ENCODE data around the gene NUP93.

NUP93 gene

DNA sequence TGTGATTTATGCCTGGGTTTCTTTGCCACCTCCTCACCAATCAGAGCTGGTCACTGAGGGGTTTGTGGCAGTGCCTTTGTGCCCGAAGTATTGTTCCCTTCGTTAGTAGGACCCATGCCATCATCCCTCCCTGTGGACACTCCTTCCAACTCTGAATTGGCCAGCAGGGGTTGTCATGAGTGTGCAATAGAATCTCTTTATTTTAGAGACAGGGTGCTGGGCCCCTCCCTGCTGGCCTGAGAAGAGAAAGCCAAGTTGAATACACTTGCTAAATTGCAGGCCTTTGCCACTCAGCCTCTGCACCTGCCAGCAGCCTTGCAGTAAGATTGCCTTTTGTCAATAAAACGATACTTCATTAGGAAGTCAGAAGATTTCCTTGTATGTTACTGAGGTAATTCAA is 94.4 kb downstream of the NUP93 start:
- DNase-seq = peak in 1 of 2 experiments; percentile 14

DNA sequence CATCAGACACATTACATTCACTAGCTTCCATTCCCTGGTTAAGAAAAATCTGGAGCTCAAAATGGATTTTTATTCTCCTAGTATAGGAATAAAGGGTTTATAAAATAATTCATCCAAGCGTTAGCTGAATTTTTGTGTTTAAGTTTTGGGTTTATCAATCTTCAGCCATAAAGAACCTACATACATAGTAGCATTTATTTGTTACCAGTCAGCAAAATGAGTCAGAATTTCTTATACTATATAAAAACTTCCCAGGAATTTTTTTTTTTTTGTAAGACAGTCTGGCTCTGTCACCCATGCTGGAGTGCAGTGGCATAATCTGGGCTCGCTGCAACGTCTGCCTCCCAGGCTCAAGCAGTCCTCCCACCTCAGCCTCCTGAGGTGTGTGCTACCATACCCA is 94.9 kb downstream of the NUP93 start:
- no peak for DNase-seq

DNA sequence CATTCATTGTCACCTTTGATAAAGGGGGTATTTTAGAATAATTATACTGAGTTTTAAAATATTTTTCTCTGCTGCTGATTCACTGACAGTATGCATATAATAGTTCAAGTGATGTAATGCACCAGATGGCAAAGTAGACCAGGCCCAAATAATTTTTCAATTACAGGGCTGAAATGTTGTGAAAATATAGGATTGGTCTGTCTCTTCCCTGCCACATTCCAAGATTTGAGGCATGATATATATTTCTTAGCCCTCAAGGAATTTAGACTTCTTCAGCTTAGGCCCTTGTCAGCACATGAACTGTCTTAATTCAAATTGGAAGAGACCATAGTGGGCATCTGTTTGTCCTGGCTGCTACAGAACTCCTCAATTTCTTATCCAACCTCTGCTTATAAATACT is 95.9 kb downstream of the NUP93 start:
- no peak for DNase-seq

DNA sequence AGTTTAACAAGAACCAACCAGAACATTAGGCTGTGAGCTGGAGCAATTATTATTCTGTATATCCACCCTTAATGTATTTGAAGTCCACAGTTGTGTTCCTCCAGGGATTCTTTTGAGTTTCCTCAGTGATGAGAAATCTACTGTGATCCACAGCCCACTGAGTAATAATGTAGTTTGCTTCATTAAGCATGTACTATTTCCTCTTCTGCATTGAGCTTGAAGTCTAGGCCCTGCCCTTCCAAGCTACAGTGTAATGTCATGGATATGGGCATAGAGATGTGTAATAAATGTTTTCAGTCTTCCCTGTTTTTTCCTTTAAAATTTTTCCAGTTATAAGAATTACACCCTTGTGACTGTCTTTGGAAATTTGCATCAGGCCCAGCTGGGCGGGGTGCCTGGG is 98.7 kb downstream of the NUP93 start:
- DNase-seq = no peak

DNA sequence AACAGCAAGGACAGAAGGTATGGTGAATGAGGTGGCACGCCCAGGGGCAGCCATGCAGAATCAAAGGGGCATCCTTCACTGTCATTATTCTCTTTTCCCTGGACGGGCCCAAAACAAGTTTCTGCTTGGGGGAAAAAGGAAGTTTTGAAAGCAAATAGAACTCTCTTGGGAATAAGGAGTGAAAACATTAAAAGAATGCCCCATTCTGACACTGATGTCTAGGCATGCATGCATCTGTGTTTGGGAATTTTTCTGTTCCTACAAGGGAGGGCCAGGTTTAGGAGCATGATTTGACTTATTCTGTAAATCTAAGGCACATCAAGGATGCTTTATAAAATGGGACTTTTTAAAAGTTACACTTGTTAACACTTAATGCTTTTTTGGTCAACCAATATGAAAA is 100.7 kb downstream of the NUP93 start:
- no peak for DNase-seq

DNA sequence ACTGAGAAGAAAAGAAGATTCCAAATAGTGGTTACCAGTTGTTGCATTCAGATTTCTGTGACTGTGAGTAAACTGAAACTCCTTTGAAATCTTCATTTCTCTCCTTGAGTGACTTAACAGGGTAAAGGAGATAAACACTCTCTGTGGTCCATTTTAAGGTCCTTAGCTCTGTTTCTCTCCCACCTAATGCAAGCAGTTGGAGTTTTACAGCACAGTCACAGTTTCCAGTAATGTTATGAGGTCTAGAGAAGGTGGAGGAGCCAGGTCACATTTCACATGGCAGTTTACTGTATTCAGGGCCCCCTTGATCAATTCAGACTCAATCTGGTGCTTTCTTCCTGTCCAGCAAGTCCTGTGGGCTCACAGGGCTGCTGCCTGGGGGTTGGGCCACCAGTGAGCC is 102.8 kb downstream of the NUP93 start:
- DNase-seq = no peak

DNA sequence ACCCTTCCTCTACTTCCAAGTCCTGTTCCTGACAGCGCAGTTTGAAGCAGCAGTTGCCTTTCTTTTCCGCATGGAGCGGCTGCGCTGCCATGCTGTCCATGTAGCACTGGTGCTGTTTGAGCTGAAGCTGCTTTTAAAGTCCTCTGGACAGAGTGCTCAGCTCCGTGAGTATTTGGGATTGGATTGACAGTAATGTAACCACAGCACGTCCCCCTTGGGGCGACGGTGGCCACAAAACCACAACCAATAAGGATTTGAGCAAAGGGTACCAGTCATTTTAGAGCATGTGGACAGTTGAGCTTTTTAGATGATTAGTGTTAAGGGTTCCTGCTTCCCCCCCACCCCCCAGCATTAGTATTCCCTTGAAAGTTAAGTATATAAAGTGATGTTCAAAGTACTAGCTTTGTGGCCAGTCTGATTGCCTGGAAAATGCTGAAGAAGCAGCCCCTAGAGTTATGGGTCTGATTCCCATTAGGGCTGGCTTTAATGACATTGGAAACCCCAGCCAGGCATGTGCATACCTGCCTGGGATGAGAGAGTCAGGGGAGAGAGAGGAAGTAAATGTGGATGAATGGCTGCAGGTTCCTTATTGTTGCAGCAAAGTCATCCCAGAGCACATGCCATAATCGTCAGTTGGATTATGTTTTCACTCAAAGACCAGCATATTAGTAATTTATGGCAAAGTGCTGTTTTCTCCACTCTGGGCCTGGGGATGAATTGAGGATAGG is 103.5 kb downstream of the NUP93 start:
- no peak for DNase-seq

DNA sequence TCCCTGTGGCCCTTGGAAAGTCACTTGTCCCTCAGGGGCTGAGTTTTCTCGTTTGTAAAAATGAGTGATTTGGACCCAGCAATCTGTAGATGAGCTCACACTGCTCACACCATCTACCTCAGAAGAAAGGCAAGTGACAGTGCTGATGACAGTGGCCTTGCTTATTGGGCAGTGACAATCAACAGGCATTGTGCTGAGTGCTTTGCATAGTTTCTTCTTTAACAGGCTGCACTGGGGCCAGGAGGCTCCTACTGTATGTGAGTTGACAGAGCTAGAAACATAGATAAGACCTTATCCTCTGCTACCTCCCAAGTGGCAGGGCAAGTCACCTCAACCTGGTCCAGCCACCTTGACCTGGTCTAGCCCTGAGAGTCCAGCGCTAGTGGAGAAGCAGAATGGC is 105.4 kb downstream of the NUP93 start:
- DNase-seq = no peak

DNA sequence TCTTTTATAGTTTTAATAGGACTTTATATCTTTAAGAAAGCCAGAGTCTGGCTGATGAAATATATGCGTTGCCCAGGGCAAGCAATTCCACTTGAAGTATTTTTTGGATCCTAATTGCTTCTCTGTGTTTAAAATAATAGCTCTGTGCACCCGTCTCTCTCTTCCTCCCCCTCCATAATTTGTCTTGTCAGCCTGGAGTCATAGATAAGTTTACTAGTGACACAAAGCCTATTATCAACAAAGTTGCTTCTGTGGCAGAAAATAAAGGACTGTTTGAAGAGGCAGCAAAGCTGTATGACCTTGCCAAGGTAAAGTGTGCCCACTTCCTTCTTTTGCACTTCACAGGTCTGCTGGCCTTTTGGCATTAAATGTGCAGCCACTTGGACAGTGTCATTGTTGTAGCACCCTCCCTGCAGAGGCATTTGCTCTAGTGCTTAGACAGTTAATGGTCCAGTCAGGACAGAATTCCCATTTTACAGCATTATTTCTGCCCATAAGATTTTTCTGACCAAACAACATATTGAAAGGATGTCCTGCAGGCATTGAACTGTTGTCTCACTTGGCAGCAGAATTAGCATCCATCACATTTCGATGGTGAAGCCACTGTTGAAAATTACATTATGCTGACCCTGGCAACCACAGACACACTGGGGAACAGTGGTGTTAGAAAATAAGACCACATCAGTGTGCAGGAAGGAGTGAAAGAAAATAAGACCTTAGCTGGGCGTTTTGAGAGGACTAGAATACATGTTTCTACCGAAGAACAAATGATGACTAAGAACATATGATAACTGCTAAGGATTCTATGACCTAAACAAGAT is 106.7 kb downstream of the NUP93 start:
- no peak for DNase-seq

DNA sequence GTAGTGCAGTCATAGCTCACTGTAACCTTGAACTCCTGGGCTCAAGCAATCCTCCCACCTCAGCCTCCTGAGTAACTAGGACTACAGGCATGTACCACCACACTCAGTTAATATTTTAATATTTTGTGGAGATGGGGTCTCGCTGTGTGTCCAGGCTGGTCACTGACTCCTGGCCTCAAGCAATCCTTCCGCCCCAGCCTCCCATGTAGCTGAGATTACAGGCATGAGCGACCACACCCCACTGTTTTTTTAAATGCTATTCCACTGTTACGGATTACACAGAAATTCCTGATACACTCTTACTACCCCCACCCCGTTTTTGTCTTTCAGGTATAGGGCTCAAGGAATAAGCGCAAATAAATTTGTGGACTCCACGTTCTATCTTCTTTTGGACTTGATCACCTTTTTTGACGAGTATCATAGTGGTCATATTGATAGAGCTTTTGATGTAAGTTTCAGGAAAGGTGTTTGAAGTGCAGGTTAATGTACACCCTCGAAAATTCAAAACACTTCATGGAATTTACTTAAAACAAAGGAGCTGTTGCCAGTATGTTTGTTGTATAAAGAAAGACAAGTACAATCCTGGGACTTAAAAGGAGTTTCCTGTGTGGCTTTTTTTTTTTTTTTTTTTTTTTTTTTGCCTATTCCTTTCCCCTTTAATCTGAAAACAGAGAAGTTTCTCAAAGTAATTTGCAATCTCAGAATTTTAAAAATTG is 108.9 kb downstream of the NUP93 start:
- DNase-seq = no peak

DNA sequence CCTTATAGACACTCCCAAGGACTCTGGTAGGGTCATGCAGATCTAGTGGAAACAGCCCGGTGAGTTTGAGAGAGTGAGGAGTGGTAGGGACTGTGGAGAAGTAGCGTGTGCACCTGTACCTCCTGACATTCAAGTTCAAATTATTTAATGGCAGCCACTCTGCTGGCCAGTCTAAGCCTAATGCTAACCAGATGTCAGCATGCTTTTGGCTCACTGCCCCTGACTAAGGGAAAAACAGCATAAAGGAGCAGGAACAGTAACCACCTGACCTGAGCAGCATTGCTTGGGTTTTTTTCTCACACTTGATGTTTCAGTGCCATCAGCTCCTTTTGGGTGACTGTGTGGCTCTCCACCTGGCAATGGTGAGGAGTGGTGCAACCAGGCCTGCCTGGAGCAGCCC is 111.3 kb downstream of the NUP93 start:
- DNase-seq = no peak

DNA sequence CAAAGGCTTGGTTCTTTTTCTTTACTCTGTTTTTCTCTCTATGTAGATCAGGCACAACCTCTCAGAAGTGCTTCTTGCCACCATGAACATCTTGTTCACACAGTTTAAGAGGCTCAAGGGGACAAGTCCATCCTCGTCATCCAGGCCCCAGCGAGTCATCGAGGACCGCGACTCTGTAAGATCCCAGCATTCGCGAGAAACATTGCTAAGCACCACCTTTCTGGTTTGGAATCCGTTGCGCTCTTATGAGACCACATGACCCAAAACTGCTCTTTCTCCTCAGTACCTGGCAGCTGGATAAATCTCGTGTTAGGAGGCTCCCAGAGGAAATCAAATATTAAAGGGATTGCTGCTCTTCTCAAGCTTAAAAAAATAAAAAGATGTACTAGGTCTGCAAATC is 111.7 kb downstream of the NUP93 start:
- no peak for DNase-seq

DNA sequence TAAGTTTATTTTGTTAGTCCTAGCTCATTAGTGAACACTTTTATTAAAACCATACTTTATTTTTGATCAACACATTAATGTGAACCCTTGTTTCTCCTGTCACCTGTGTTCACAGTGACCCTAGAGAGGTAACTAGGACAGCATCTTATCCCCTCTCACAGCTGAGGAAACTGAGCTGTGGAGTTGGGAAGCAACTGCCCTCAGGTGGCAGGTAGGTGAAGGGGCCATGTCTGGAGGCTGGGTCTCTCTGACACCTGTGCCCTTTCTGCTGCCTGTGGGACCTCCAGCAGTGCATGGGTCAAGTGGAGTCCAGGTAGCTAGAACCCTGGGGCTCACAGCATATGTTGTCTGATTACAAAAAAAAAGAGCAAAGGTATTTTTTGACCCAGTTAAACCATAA is 112.2 kb downstream of the NUP93 start:
- DNase-seq = no peak

DNA sequence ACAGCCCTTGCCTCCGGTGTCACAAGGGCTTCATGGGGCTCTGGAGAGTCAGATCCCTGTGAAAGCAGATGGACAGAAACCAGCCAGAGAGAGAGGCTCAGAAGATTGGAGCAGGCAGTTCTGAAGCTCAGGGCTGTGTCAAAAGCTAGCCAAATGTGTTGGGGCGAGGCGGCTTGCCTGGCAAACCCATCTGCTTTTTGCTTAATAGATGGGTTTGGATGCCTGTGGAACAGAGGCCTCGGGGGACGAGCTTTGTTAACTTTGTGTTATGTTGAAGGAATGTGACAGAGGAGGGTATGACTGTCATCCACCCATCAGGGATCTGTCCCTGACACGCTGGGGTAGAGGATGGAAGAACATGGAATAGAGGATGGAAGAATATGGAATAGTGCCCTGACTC is 114.1 kb downstream of the NUP93 start:
- DNase-seq = no peak

DNA sequence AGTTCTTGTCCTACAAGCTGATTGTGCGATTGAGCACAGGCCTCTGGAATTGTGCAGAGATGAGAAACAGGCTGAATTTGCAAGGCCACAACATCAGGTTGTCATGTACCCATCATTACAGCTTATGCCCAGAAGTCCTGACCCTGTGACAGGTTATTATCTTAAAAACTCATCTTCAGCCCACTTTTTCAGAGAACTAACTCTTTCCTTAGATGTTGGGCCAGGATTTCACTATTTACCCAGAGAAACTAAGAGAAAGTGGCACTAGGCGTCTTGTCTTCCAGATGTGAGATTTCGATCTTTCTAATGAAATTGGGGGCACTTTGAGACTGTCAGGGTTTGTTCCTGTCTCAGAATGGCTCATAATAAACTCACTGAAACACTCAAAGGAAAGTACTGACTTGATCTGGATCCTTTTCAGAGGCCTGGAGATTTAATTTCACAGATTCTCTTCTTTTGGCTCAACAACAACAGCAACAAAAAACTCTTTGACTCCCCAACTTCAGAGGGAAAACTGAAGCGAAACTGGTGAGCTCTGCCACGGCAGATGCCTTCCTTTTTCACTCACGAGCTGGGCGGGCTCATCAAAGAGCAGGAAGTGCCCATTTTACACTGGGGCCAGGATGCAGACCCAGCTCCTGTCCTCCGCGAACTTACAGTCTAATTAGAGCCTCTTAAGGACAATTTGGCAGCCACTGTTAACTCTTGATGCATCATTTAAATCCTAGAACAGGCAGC is 117.4 kb downstream of the NUP93 start:
- DNase-seq = no peak

DNA sequence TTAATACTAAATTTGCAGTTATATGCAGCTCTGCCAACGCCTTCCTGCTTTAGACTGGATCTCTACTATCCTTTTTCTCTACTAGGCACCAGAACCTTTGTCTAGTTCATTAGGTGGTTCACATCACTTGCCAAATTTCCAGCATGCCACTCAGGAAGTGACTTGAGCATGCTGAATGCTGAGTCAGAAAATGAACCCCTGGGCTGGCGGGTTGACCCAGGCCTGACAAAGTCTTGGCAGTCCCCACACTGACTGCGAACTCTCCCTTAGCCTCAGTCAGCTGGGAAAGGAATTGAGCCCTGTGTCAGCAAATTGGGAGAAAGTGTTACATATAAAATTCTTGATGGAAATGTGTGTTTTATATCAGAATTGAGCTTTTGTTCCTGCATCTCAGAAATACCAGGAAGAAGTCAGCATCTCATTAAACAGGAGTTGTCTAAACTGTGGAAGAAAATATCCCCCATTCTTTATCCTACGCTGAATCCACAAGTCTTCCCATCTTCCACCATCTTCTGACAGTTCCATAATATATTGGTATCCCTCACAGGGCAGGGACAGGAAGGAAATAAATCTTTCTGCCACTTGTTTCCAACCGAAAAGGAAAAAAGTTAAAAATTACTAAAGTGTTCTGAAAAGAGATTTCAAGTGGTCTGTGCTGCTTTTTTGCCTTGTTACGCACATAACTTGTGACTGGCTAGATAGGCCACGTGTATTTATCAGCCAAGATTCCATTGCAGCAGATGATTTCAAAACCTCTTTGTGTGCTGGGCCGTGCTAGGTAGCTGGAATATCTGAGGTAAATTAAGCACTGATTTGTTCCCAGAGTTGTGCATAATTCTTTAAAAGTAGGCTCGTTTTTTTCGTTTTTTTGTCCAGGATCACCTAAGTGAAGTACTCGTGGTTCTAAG is 118.4 kb downstream of the NUP93 start:
- no peak for DNase-seq

DNA sequence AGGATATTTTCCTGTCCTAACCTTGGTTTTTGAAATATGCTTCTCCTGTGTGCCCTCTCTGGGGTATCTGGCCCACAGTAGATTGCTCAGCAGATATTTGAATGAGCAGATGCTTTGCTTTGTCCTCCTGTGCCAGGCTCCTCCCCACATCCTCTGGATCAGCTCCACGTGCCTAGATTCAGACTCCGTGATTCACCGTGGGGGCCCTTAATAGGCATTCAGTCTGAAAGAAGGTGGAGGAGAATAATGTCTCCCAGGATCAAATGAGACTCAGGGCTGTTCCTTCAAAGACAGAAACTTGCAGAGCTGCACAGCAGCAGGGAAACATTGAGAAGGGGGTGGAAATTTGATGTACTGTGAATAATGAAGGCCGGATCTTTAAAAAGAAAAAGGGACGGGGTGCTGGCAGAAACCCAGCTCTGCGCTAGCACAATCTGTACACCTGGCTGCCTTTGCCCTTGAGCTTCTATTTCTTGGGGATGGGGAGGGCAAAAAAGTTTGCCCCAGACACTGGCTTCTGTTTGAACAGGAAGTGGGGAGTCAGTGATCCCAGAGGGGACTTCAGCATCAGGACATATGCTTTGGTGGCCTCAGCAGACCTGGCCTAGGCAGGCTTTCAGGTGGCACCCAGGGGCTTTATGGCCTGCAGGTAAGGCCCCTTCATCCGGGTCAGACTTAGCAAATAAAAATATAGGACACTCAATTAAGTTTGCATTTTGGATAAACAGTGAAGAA is 119.2 kb downstream of the NUP93 start:
- DNase-seq = no peak

DNA sequence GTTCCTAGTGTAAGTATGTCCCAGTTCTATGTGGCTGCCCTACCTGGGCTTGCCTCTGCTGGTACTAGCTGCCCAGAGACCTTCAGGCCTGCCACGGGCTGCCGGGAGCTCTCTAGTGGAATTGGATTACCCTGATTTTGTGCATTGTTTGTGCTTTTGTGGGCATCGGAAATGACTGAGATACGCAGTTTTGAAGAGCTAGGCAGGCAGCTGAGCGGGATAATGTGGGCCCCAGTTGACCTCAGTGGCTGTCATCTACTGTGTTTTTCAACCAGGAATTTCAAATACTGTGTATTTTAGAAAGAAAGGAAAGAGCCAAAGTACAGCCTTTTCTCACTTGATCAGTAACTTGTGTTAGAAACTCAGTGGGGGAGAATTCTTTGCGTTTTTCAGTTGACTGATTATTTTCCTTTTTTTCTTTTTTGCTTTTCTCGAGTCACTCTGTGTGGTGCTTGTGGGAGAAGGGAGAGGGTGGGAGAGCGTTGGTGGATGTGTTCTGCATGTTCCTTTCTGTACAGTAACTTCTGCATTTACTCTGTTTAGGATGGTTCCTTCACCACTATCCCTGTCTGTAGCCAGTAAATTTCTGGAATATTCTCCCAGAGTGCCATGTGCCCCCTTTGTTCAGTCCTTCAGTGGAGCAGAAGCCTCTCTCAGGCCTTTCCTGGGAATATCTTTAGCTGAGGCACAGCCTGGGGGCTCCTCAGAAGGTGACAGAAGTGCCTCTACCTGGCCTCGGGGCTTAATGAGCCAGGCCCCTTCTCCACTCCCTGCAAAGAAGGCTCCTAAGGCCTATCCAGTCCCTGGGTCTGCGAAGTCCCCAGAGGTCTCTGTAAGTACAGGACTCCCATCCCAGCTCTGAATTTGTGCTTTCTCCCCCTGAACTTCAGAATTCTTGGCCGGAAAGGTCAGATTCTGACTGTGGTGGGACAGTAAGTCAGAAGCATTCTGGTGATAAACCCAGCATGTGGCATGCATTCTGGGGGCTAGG is 120.1 kb downstream of the NUP93 start:
- no peak for DNase-seq

DNA sequence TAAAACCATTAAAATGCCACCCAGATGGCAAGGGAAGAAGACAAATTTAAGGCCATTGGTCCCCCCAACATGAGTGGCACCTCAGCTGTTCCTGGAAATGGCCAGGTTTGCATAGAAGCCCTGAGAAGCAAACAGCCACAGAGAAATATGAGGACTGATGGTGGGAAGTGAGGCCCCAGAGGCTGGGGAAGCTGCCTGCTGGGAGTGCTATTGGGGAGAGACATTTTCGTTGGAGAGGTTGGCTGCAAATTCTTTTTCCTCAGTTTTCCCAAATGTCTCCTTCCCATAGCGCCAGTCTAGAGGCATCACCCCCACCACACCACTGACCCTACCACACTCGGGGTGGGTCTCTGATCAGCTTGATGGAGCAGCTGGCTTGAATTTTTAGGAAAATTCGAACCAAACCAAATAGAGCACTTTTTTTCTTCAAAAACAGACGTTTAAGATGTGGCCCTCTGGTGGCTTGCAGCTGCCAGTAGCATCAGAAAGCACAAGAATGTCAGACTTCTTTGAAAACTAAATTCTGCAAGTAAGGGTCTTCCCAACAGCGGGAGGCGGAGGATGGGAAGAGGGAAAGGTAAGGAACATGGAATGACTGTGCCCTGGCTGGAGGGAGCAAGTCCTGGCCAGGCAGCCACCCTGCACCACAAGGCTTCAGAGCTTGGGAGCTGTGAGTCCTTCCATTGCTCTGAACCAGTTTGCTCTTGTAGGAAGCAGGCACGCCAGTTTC is 121.9 kb downstream of the NUP93 start:
- no peak for DNase-seq

DNA sequence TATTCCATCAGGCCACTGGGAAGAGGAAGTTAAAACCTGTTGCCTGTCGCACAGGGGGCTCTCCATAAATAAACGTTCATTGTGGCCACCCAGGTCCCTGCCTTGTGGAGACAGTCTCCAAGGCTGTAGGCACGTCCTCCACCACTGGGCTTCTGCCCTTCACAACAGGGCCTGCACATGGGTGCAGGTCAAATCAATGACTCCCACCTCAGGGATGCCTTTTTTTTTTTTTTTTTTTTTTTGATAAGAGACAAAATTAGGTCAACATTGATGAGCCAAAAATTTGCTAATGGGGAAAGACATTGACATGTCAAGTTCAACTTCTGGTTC is 122.4 kb downstream of the NUP93 start:
- no peak for DNase-seq
